Measurements from ENCODE around the gene SH2D1B.
A peak's percentile ranks its signal among the peaks of the same experiment; 100 is the strongest.

GRCh38 chr1:162397039-162397448 is 14.9 kb downstream of the SH2D1B start:
- peak; percentile 41; the same call in 1 of the 2 replicates for TF ChIP-seq CTCF (conservative IDR thresholded peaks at IDR 0.05; ENCODE audit: low read depth, low read length)
- no peak for TF ChIP-seq EZH2 (IDR thresholded peaks at IDR 0.05; ENCODE audit: low read length, unreplicated experiment)
- TF ChIP-seq EZH2phosphoT487 (IDR thresholded peaks at IDR 0.05; ENCODE audit: borderline replicate concordance, low read length): no peak
